ENCODE data around the gene ZNF573. TPM values are rescaled to one million over a fixed set of nuclear protein-coding genes. Genes with fewer than 3 reads are reported as not detected.

The ZNF573 gene
- total RNA-seq = 5.4 and 6.1 TPM in 2 replicates

DNA sequence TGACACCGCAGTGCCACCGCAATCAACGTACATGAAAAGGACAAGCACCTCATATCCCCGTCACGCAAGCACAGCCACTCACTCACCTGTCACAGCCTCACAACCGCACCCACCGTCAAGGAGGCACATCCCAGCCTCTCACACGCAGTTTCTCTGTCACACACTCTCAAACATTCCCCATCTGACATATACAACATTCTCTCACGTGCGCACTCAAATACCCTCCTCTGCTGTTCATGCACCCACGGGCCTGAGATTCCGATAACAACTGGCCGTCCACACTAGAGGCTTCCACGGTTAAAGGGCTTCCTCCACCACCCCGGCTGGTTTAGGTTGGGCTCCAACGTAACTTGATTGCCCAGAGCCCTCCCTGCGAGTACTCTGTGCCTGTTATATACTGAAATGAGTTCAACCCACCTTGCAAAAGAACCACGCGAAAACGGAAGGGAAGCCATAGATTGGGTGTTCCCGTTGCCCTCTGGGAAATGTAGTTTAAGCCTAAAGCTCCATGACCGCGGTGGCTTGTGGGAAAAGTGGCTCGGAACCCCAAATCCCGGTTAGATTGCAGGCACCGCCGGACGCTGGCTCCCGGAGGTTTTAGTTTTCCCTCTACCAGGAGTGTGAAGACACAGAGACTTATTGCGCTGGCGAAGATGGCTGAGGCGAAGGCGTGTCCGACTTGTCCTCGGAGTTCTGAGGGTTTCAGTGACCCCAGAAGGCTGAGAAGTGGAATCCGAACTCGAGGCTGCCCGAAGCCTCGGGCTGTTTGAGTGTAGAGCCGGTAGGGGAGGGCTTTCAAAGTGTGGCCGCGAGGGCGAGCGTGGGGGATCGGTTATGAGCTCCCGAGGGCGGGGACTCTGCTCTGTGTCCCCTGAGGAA is at the start of gene ZNF573:
Gene ZNF573, minus strand, starts transcription at position 460 of the 879 bp plus-strand sequence. CDS start 5,857 bp downstream, outside the sequence.

DNA sequence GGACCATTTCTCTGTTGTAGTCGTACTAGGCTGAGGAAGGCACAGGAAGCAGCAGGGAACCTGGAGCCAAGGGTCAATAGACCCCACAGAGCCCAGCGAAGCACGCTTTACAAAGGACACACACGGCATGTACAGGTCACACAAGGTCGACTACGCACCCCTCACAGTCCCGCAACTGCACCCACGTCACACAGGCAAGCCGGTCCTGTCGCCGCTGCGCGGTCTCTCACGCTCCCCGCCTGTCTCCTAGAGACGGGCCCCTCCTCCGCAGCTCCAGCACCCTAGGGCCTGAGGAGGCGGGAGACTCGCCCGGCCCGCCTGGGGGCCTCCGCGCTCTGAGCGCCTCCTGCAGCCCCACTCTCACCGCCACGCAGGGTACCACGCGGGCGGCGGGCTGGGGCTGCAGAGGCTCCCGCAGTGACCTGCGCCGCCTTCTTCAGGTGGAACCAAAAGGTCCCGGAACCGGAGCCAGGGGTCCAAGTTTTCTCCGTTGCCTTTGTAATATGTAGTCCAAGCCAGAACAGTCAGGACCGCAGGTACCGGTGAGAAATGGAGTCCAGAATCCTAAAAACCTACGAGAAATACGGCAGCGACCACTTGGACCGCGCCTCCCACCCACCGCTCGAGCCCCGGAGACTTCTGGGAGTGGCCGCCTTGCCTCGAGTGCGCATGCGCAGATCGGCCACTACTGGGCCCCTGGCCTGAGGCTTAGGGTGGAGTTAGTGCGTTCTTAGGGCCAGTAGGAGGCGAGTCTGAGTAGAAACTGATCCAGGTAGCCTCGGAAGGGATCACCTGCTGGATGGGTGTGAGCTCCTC is 60.1 kb downstream of the ZNF573 start, which contains the start of gene ZNF607:
Gene ZNF607, minus strand, starts transcription at position 651 of the 816 bp plus-strand sequence. CDS start 8,143 bp downstream, outside the sequence.

Other genes with a start within 250 kb of the ZNF573 start
- 2.4 and 3.0 TPM in 2 replicates for gene ZNF571, start 184.8 kb downstream of the ZNF573 start, total RNA-seq
- gene ZNF540, start 184.7 kb downstream of the ZNF573 start, total RNA-seq = 0.81 and 0.92 TPM in 2 replicates
- 13.6 and 14.5 TPM in 2 replicates for gene ZFP30, start 124.1 kb downstream of the ZNF573 start, total RNA-seq
- 3.0 and 3.5 TPM in 2 replicates for gene ZNF607, start 59.8 kb downstream of the ZNF573 start, total RNA-seq
- gene WDR87, start 127.0 kb upstream of the ZNF573 start, total RNA-seq = not detected in 2 replicates
- 6.6 and 12.5 TPM in 2 replicates for gene SIPA1L3, start 127.6 kb upstream of the ZNF573 start, total RNA-seq

All from aortic smooth muscle cell (primary cell).